LNCAP (cell line): ENCODE data around the gene UBE2L3.

ENCODE experiments used
- CTCF ChIP-seq: fragments of 450-650 bp; IDR thresholded peaks from 2 replicates; pipeline ENCODE4 v1.5.1; 2017; ENCODE audit warnings: mild to moderate bottlenecking

Gene UBE2L3

GRCh38 chr22:21632237-21632895 is 64.9 kb downstream of the UBE2L3 start, which contains the start of gene CCDC116:
Gene CCDC116 (plus strand): TSS chr22:21632760. CDS start chr22:21633182, 422 bp downstream.
- TF ChIP-seq CTCF = no peak

DNA sequence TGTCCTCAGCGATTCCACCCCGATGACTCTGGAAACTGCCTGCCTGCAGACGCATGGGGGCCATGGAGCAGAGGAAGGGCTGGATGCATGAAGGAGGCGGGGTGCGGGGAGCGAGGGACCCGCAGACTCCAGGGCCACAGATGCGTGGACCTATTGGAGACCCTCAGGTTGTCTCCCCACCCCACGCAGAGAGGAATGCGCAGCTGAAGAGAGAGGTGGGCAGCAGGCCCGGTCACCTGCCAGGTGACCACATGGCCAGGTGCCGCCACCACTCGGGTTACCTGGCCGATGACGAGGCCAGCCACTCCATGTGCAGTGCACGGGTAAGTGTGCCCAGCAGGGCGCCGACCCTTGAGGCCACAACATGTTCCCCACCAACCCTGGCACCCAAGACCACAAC is 65.4 kb downstream of the UBE2L3 start:
- TF ChIP-seq CTCF = no peak

DNA sequence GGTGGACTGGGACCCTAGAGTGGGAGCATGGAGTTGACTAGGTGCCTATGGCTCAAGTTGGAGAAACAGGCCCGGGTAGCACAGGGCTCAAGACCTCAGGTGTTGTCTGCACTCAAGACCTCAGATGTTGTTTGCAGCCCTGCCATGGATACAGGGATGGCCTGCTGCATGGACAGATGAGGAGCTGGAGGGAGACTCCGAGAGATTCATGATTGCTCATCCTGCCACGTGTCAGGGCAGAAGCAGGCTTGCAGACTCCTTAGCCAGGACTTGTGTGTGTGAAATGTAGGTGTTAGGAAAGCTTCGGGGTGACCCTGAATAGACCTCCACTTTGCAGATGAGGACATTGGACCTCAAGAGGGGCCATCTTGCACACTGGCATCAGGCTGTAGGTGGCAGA is 66.0 kb downstream of the UBE2L3 start:
- TF ChIP-seq CTCF = no peak

DNA sequence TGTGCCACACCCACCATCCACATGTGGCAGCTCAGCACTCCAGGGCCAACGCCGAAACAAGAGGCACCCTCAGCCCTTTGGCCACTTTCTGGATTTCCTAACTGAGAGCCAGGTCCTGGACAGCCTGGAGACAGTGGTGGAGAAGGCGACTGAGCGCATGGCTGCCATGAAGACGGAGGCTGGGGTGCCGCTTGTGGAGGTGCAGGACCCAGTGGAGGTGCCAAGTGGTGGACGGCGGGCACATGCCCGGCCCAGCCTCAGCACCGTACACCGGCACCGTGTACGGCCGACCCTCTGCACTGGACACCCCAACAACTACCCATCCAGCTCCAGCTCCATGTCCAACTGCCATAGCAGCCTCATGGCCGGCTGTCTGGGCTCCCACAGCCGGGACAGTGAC is 66.6 kb downstream of the UBE2L3 start:
- TF ChIP-seq CTCF = no peak

DNA sequence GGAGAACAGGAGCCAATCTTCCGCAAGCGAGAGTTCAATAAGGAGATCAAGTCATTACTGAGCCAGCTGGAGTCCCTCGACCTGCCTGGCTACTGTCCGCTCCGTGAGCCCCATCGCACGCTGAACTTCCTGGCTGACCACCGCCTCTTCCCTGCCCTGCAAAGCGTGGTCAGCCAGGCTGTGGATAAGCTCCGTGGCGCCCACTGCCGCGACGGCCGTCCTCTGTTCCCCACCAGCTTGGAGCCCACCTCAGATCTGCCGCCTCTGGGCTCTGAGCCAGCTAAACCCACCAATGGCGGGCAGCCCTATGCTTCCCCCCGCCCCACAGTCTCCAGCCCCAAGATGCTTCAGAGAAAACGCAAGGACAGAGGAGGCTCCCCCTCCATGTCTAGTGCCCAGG is 67.3 kb downstream of the UBE2L3 start:
- TF ChIP-seq CTCF = no peak

DNA sequence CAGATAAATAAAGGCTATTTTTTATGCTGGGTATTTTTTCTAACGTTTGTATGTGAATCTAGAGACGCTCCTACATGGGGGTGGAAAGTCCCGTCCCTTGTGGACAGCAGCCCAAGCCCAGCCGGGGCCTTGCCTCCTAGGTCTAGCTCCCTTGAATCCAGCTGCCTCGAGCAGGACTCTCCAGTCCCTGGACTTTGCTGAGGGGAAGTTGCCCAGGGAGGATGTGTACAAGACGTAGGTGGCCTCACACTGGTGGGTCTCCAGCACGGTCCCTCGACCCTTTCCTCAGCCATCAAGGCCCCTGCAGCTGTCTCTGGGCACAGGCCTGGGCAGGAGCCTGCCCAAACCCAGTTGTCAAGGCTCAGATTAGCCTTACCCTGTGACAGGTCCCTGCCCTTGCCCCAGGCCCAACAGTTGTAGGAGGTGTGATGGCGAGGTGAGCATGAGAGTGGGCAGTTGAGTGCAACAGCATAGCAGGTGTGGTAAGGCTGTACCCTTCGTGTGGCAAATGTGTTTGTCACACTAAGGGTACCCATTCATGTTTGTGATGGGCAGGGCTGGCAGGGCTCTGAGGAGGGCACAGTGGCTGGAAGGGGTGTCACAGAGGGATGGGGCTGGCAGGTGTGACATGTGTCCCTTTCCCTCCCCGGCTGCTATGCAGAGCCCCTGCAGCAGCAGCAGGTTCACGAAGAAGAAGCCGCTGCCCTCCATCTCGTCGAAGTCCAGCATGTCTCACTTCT is 68.4 kb downstream of the UBE2L3 start:
- TF ChIP-seq CTCF = no peak

DNA sequence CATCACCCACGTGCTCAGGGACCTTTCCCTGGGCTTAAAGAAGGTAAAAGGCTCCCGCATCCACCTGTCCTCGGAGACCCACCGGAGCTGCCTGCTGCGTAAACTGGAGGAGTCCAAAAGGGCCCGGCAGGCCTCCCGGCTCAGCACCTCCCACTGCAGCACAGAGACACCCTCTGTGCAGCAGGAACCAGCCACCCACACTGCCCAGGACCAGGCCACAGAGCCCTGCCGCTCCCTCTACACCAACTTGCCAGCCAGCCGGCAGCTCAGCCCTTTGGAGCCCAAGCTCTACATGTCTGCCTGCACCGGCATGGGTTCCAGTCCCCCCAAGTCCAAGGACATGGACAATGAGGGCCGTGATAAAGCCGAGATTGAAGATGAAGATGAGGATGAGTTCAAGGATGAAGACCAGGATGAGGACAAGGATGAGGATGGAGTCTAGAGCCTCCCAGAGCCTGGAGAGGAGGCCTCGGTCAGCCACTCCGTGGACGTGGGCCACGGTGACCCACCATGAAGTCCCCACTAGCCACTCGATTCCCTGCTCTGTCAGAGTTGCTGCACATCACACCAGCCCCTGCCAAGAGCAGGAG is 69.2 kb downstream of the UBE2L3 start:
- no peak for TF ChIP-seq CTCF
